HG03175 (cell line): ENCODE results near the gene NEDD8.
"Not testable (repeated sequence)": the region's sequence is repeated elsewhere in the genome, so short reads cannot be mapped to it uniquely, and the experiment has no call there.

ENCODE experiments used
- ATAC-seq: cut with Tn5 transposase; IDR thresholded peaks from one replicate; pipeline ENCODE4 v1.9.1; 2021; ENCODE audit warnings: mild to moderate bottlenecking, moderate library complexity; ENCODE audit not compliant: unreplicated experiment

Gene NEDD8

DNA sequence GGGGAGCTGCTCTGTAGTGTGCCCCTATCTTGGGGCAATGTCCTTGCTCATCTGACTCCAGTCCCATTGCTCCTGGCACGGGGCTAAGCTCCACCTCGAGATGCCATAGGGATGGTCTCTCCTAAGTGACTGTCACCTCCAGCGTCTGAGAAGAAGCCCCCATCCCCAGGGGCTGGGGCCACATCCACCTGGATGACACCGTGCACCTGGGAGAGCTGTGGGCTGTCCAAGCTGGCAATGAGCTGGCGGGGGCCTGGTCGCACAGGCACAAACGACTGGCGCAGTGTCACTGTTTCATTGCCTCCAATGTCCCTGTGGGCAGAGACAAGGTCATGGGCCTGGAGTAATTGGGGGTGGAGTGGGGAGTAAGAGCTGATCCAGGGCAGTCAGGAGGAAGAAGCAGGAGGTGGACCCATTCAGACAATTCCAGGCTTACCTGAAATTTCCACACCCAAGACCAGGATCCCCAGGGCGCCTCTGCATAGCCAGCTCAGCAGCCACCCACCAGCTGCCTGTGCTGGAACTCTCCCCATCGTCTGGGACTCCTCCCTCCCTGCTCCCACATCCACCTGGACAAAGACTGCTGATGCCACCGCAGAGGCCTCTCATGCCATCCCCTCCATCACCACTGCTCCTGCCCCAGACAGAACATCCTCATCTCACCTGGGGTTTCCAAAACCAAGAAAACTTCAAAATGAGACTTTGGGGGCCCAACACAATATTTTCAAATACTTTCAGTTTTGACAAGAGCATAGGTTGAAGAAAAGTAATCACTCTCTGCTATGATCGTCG, 17.3 kb upstream of the NEDD8 start:
- no peak for ATAC-seq

DNA sequence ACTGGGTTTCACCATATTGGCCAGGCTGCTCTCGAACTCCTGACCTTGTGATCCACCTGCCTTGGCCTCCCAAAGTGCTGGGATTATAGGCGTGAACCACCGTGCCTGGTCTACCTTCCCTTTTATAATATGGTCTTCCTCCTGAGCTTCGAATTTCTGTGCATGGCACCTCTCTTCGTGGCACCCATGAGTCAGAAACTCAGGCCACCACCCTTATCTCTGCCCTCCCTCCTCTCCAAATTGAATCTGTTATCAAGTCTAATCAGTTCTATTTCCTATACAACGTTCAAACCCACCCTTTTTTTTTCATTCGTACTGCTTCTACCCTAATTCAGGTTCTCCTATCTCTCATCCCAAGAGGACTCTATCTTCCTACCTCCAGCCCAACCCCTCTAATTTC, 15.3 kb upstream of the NEDD8 start:
- ATAC-seq, result no peak

DNA sequence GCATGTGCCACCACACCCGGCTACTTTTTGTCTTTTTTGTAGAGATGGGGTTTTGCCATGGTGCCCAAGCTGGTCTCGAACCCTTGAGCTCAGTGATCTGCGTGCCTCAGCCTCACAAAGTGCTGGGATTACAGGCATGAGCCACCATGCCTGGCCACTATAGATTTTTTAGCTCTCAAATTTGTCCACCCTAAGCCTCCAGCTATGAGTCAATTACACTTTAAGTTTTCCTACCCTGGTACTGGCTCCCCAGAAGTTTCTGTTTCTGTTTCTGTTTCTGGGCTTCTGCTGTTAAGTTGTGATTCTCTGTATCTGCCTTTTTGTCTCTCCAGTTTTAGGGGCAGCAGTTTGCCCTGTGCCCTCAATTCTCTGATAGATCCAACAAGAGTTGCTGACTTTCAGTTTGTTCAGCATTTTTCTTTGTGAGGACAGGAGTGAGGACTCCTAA, 14.6 kb upstream of the NEDD8 start:
- no peak for ATAC-seq

DNA sequence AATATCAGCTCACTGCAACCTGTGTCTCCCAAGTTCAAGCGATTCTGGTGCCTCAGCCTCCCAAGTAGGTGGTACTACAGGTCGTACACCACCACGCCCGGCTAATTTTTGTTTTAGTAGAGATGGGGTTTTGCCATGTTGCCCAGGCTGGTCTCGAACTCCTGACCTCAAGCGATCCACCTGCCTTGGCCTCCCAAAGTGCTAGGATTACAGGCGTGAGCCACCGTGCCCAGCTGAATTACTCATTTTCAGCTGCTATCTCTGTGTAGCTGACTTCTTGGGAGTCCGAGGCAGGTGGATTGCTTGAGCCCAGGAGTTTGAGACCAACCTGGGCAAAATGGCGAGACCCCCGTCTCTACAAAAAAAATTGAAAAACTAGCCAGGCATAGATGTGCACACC, 13.2 kb upstream of the NEDD8 start:
- ATAC-seq, result not testable (repeated sequence)

DNA sequence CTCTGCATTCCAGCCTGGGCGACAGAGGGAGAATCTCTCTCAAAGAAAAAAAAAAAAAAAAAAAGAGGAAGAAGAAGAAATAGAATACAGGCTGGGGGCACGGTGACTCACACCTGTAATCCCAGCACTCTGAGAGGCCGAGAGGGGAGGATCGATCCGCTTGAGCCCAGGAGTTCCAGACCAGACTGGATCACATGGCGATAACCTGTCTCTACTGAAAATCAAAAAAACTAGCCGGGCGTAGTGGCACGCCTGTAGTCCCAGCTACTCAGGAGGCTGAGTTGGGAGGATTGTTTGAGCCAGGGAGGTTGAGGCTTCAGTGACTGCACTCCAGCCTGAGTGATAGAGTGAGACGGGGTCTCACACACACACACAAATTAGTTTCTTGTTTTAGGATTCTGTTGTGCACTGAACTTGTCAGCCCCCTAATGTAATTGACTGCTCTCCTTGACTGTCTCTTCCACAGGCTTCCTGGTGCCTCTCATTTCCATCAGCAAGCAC, 11.2 kb upstream of the NEDD8 start:
- ATAC-seq, result no peak

DNA sequence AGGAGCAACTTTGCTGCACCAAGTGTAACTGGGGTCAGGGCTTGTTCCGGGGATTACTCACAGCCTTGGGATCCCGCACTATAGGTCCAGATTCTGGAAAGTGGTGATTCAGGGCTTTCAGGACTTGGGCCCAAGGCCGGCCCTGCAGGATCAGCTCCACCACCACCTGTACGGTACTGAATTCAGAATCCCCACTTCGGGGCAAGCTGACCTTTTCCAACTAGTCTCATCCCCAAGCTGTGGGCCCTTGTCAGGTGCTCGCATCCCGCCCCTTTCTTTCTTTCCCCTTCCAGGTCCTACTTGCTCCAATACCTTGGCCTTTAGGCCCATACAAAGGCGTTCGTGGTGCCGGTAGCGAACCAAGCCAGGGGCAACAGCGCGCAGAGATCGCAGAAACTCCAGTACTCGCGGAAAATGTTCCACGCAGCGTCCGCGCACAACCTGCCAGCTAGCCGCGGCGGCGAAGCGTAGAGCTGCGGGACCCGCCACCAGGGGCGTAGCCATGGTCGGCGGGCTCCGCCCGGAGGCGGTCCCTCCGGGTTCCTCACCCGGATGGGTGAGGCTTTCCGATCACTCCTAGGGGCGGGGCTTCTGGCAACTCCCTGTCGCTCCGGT, 9.8 kb upstream of the NEDD8 start:
- peak; percentile 74 for ATAC-seq

DNA sequence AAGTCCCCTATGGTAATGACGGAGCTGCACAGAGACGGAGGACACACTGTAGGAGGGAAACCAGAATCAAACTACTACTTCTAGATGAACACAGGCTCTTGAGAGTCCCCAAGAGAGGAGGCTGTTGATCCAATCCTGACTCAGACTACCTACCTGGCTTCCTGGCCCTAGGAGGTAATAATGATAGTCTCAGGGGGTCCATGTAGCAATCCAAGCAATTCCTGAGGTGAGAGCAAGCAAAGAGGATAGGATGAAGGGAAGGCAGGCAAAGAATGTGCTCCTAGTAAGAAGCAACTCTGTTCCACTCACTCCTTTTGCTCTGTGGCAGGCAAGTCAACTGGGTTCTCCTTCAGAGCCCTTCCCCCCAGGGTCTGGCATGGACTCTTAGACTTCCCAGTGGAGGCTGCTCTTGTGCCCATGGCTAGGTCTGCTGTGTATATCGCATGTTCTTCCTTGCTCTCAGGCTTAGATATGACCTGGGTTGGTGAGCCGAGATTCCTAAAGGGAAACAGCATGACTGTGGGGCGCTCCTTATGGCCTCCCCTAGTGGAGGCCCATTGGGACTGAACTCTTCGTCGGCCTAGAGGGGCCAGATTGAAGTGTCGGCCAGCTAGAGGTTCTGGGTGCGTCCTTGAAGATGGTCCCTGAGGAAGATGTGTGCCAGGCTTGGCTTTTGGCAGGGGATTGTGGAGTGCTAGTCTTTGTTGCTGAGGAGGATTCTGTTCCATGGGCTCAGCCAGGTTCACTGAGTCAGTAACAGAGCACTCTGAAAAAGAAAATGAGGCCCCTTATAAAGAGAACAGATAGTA, 8.1 kb upstream of the NEDD8 start:
- no peak for ATAC-seq

DNA sequence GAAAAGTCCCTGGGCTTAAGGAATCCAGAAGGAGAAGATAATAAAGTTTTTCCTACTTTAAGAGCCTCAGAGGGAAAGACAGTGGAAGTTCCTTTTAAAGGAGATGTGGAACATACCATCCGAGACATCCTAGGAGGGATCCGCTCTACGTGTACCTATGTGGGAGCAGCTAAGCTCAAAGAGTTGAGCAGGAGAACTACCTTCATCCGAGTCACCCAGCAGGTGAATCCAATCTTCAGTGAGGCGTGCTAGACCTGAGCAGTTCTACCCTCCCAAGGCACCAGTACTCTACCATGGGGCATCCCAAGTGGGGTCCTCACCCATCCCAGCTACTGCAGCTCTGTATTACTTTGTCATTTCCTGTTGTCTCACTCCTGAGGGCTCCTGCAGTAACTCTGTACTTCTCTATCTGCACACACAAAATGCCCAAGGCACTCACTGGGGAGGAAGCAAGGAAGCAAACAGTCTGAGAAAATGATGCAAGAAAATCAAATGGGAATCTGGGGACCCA, 6.4 kb upstream of the NEDD8 start:
- ATAC-seq, result no peak

DNA sequence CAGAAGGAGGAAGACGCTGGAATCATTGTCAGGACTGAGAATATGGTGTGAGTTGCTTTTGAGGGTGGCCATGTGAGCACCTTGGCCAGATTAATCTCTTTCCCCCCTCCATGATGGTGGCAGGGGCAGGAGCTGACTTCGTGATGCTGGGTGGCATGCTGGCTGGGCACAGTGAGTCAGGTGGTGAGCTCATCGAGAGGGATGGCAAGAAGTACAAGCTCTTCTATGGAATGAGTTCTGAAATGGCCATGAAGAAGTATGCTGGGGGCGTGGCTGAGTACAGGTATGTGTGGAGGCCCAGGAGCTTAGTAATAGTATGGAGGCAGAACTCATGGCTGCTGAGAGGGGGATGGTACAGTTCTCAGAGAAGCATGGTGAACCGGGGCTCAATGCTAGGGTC, 6.0 kb upstream of the NEDD8 start:
- no peak for ATAC-seq

DNA sequence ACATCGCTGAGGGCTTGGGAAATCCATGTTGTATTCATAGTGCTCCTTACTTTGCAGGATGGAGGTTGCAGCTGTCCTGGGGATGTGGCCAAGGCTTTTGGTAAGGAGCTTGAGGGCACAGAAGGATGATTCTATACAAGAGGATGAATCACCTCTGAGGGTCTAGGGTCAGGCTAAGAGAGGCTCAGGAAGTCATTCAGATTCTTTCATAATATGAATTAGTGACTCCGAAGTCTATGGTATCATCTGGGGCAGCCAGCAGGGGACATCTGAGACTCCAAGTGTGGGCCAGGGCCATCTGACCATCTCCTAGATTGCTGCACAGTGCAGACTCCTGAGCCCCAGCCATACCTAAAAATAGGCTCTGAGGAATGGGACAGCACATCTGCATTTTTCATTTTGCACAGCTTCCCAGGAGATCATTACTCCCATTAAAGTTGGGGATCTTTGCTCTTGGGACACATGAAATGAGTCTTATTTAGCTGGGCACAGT, 5.3 kb upstream of the NEDD8 start:
- no peak for ATAC-seq

DNA sequence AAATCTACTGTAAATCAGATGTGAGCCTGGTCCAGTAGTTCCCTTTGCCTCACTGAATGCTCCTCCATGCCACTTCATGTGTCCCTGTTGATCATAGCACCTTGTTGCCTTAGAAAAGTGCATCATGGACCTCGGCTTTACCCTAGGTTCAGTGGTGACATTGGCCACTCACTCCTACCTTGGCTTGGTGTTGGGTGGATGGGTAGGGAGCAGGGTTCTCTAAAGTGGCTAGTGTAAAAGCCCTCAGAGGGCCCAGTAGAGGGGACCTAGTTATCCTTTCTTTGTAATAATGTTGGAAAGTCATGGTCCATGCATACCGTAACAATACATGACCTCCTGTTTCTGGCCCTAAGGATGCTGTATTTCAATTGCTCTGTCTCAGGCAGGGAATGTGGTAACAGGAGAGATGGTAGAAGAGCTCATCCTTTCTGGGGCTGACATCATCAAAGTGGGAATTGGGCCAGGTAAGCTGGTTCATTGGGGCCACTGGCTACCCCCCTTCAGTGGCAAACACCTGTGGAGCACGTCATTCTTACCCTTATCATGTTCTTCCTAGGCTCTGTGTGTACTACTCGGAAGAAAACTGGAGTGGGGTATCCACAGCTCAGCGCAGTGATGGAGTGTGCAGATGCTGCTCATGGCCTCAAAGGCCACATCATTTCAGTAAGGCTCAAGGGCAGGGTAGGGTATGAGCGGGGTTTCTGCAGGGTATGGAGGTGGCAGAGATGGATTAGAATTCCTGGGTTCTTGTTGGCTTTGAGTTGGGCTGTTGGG, 4.7 kb upstream of the NEDD8 start:
- no peak for ATAC-seq

DNA sequence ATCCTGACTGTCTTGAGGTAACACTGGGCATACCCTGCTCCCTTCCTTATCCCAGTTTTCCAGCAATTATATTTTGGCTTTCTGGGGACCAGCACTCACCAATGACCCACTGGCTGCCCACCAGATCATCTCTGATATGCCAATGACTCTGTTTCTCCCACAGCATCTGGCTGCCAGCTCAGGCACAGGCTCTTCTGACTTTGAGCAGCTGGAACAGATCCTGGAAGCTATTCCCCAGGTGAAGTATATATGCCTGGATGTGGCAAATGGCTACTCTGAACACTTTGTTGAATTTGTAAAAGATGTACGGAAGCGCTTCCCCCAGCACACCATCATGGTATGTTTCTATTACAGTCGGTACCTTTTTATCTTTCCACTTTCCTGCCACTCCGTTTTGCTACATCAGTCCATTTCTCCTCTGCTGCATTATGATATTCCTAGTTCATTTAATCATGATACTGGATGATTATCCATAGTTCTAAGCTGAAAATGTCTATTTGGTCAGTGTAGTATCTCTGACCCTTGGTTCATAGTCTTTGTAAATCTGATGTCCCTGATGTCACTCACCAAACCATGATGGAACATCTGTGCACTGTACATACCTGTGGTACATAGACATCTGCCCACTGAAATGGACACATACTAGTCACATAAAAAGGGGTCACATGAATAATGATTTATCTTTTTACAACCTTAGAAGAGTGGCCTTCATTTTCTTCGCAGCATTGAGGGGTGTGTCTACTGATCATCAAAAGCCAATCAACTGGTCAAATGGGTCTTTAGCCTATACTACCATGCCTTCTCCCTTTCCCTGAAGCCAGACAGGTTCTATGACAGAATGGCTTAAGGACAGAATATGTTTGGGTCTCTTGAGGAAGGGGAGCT, 3.9 kb upstream of the NEDD8 start:
- no peak for ATAC-seq

DNA sequence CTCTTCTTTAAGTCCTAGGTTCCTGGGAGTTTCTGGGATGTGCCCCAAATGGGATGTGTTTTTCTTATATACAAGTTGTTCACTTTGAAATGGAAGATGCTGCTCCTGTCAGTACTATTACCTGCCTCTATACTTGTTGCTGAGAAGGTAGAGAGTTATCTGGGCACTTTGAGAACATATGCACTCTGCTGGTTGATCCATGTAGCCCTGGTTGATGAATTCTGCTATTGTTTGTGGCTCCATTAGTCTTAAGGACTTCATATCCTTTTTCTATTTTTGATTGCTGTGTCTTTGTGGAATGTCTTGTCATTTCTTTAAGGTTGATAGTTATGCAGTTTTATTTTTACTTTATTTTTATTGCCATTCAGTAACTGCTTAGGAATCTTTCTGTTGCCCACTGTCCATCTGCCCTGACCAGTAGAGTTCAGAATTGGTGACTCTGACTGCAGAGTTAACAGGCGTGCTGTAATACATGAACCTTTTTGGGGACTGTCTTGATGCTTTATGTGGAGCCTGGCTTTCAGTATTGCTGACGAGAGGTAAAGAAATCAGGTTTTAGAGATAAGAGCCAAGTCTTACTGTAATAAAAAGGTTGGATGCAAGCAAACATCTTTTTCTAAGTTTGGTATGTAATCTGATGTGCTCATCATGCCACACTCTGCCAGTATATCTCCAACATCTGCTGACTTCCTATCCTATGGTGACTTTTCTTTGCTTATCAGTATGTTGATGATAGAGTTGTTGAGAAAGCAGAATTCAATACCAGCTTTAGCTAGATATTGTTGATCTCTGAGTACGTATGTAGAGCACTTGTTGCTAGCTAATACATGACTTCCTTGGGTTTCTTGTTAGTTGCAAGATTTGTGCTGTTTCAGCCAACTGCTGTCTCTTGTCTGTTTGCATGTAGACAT, 2.2 kb upstream of the NEDD8 start:
- ATAC-seq, result no peak

DNA sequence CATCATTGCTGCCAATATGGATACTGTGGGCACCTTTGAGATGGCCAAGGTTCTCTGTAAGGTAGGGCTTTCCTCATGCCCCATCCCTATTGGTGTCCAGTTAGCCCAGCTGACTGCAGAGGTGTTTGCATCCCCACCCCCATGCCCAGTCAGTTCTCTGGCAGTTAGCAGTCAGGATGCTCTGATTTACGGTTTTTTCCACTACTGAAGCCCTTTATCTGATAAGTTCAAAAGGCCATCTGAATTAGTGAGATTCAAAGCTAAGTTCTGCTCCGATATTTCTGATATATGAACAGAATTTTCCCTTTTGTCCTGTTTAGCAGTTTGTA, 1.3 kb upstream of the NEDD8 start:
- ATAC-seq, result no peak

DNA sequence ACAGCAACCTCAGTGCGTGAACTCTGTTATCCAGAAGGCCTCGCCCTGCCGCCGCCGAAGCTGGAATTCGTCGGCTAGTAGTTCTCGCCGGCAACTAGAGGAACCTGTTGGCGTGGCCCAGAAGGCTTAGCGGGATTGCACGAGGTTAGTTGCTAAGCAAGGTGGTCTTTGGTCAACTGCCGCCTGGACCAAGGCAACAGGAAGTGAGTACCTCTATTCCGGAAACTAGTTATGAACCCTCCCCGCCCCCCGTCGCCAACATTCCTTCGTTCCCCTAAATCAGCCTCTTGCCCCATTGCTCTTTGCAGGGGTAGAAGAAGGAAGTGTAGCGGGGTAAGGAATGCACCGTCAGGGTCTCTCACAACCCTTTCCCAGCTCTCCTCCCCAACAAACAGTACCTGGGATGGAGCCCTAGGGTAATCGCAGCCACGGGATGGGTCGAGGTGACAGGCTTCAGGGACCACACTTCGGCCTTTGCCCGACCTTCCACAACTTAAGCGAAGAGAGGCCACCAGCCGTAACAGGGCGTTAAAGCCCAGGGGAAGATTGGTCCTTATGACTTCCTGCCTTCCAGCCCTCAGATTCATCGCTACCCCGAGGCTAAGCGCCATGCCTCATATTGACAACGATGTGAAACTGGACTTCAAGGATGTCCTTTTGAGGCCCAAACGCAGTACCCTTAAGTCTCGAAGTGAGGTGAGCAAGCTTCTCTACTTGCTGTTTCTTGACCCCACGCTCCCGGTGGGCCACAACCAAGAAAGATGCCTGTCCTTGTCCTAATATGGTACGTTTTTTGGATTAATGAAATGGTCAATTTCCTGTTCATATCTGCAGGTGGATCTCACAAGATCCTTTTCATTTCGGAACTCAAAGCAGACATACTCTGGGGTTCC, 724 bp upstream of the NEDD8 start, which contains the start of gene GMPR2:
Gene GMPR2, plus strand, starts transcription at position 285 of the 893 bp plus-strand sequence. Its CDS starts 325 bp downstream, at position 610.
- ATAC-seq, result peak; percentile 46

DNA sequence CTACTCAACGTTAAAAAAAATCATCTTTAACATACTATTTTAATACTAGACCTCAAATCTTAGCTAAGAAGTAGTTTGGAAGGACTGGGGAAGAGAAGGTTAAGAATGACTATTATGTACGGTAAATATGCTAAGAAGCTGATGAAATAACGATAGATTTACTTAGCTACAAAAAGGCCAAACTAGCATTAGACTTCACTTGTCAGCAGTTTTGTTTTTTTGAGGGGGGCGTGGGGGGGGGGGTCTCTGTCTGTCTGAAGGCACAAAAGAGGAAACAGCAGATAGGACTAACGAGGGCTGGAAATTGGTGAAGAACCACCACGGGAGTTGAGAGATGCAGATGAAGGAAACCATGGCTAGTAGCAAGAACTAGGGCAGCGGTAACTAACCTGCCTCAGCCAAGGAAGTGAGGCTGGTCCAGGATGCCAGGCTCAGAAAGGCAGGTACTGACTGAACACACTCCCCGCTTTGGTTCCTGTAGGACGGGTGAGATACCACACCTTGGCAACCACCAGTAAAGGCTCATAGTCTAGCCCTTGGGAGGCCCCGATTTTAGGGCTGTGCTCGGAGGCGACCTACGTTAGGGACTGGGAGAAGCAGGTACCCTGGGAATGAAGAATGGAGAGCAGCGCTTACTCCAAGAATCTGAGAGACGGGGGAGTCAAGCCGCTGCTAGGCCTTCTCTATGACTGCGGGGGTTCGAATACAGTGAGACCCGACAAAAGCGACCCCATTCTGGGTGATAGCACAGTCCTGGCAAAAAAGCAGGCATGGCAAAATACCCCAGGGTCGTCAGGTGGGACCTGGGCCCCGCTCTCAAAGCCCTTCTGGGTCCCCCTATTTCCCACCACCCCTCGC, 675 bp downstream of the NEDD8 start:
- ATAC-seq, result peak; percentile 11
